Spinal cord (tissue), 10 donors: ENCODE results near the gene ARHGAP32. TPM values are rescaled to one million over a fixed set of nuclear protein-coding genes. Genes with fewer than 3 reads are reported as not detected.

Experiments
- DNase-seq, 6 donors: peaks; one replicate each; pipeline versions ENCODE4 v3.0.0 to v3.0.0-alpha.2; 2013 to 2015; ENCODE audit warnings: low spot score in 6 of 6, low read depth in 4 of 6
- H3K27ac ChIP-seq: one replicate; pipeline ENCODE4 v1.5.1; 2013; ENCODE audit warnings: low read depth, low read length, control low read depth
- H3K27me3 ChIP-seq: one replicate; pipeline ENCODE4 v1.6.1; 2013; ENCODE audit warnings: low read length; ENCODE audit not compliant: control insufficient read depth, insufficient read depth
- H3K36me3 ChIP-seq: one replicate; pipeline ENCODE4 v1.6.1; 2013; ENCODE audit warnings: low read length; ENCODE audit not compliant: control insufficient read depth, insufficient read depth
- H3K4me1 ChIP-seq: one replicate; pipeline ENCODE4 v1.6.1; 2013; ENCODE audit warnings: low read length; ENCODE audit not compliant: control insufficient read depth, insufficient read depth
- H3K4me3 ChIP-seq: one replicate; pipeline ENCODE4 v1.5.1; 2013; ENCODE audit warnings: low read depth, low read length, control low read depth
- H3K9me3 ChIP-seq: one replicate; pipeline ENCODE4 v1.6.1; 2013; ENCODE audit warnings: low read length; ENCODE audit not compliant: control insufficient read depth, insufficient read depth
- WGBS: methylation state at CpG from one replicate; pipeline ENCODE4 v1.1.5; 2013; ENCODE audit warnings: missing lambda C conversion rate; ENCODE audit not compliant: insufficient coverage; 5-methylcytosine and 5-hydroxymethylcytosine counted together
- polyA plus RNA-seq, 2 donors: library from polyadenylated mRNA; unstranded; fragments of 120-200 nt; gene quantifications; one replicate each; pipeline ENCODE4 v1.2.1, GENCODE V29; 2013; ENCODE audit not compliant: insufficient read length in 2 of 2
- total RNA-seq, 2 donors: library from RNA; depleted of rRNA in 1 of 2; stranded (reverse); fragments of 120-200 nt in 1 of 2; fragments of >200 nt in 1 of 2; gene quantifications; one replicate each; pipeline versions ENCODE4 v1.2.3 to v1.2.4, GENCODE V29; 2013 to 2014
- donor health status: healthy.

Gene ARHGAP32
- total and polyA plus RNA-seq, 4 donors, result 29.0 to 60.2 (median 35.2) TPM

DNA sequence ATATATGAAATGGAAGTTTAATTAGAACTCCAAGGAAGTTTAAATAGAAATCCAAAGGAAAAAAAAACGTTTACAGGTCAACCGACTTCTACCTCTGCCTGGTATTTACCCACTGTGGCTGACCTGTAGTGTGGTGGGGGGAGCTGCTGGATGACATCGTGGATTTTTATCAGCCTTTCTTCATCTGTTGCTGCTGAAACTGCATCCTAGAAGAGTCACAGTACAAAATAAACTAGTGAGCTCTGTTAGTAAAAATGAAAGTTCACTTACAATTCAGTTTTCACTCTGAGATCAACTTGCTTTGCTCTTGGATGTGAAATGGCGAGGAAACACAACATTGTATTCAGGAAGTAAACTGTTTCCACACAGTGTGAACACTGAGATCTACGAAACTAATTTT is 206.2 kb downstream of the ARHGAP32 start:
- no peak for DNase-seq
- Histone ChIP-seq H3K27ac (no peak overlapping the region), H3K27me3 (no peaks in the 10 kb centered on the region), H3K4me3 (no peak overlapping the region), H3K4me1 (no peaks in the 10 kb centered on the region), H3K9me3 (no peaks in the 10 kb centered on the region), H3K36me3 (peaks cover 2% of the 10 kb centered on the region)
- 89% methylated on average over 3 of the region's 5 CpGs for WGBS

GRCh38 chr11:128983023-128983422 is 209.1 kb downstream of the ARHGAP32 start:
- 60% methylated on average over 3 of the region's 8 CpGs for WGBS
- H3K27ac ChIP-seq, result no peak overlapping the region
- H3K27me3 ChIP-seq, result no peaks in the 10 kb centered on the region
- H3K4me1 ChIP-seq, result no peaks in the 10 kb centered on the region
- peaks cover 2% of the 10 kb centered on the region for H3K36me3 ChIP-seq
- DNase-seq, result peak in 1 of 6 donors; percentile 6
- H3K4me3 ChIP-seq, result no peak overlapping the region
- H3K9me3 ChIP-seq, result no peaks in the 10 kb centered on the region

- Histone ChIP-seq H3K27me3 (no peaks in the 10 kb centered on the region), H3K36me3 (peaks cover 10% of the 10 kb centered on the region), H3K4me1 (no peaks in the 10 kb centered on the region), H3K27ac (no peak overlapping the region), H3K9me3 (no peaks in the 10 kb centered on the region), H3K4me3 (no peak overlapping the region)
- DNase-seq, result no peak
- WGBS, result 84% methylated on average over 4 of the region's 7 CpGs
These were observed 210.9 kb downstream of the ARHGAP32 start for GRCh38 chr11:128981254-128981653.

DNA sequence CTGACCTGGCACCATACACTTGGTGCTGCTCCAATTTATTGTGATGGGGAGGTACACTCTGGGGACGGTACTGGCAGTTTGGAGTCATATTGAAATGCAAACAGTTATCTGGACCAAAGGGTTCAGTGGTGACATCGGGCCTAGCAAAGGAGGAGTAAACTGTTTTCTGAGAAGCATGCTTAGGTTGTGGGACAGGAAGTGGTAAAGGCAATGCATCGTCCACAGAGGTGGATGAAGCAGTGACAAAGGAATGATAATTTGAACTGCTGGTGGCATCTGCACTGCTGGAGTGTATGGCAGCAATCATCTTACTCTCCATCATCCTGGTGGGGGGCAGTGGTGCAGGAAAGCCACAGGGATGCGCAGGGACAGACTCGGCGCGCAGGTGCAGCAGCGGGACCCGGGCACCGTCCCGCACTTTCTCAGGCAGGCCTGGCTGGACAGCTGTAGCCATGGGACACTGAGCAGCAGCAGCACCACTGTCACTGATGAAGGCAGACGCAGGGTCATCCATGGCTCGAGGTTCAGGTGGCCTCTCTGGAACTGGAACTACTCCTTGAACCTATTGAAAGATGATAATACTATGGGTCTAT is 221.4 kb downstream of the ARHGAP32 start:
- no peak for DNase-seq
- Histone ChIP-seq H3K4me1 (no peaks in the 10 kb centered on the region), H3K27ac (no peak overlapping the region), H3K36me3 (peaks cover 38% of the 10 kb centered on the region), H3K27me3 (no peaks in the 10 kb centered on the region), H3K9me3 (no peaks in the 10 kb centered on the region), H3K4me3 (no peak overlapping the region)
- 97% methylated on average over 11 of the region's 13 CpGs for WGBS

DNA sequence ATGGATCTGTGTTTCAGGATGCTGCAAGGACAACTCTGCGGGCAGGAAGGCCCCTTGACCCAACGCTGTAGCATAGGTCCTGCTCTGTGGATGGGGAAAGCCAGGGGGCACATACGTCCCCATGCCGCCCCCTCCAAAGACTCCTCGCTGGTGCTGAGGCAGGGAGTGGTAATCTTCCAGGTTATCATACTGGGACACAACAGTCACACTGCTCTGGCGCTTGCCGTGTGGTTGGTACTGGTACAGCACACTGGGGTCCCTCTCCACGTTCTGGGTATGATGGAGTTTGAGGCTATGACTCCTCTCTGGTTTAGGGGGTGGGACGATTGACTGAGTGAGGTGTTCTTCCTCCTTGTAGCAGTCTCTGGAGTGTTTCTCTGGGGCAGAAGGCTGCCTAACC is 223.2 kb downstream of the ARHGAP32 start:
- Histone ChIP-seq H3K4me3 (no peak overlapping the region), H3K36me3 (peaks cover 33% of the 10 kb centered on the region), H3K9me3 (no peaks in the 10 kb centered on the region), H3K4me1 (peaks cover 5% of the 10 kb centered on the region), H3K27ac (no peak overlapping the region), H3K27me3 (no peaks in the 10 kb centered on the region)
- WGBS, result 93% methylated on average over 9 of the region's 9 CpGs
- no peak for DNase-seq

DNA sequence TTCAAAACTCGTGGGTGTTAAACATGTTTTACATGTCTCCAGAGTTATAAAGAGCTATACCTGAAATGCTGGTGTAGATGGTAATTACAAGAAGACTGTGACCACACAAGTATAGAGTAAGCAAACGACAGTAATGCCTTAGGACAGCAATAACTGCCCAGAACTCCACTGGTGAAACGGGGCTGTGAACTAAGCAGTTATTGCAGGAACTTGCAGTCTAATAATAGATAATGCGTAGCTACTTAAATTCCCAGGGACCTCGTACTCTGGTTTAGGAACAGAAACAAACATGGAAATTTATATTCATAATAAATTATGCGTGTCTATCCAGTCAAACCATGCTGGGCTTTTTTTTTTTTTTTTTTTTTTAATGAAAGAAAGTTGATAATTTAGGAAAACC is 224.5 kb downstream of the ARHGAP32 start:
- WGBS, result no CpG with 5 or more reads among the region's 6 CpGs
- no peak overlapping the region for H3K27ac ChIP-seq
- H3K9me3 ChIP-seq, result no peaks in the 10 kb centered on the region
- no peaks in the 10 kb centered on the region for H3K27me3 ChIP-seq
- peaks cover 5% of the 10 kb centered on the region for H3K4me1 ChIP-seq
- H3K36me3 ChIP-seq, result peaks cover 30% of the 10 kb centered on the region
- no peak overlapping the region for H3K4me3 ChIP-seq
- no peak for DNase-seq

GRCh38 chr11:128965485-128965884 is 226.6 kb downstream of the ARHGAP32 start:
- H3K4me3 ChIP-seq, result no peak overlapping the region
- whole genome bisulfite sequencing, result 67% methylated on average over 4 of the region's 4 CpGs
- no peak overlapping the region for H3K27ac ChIP-seq

DNA sequence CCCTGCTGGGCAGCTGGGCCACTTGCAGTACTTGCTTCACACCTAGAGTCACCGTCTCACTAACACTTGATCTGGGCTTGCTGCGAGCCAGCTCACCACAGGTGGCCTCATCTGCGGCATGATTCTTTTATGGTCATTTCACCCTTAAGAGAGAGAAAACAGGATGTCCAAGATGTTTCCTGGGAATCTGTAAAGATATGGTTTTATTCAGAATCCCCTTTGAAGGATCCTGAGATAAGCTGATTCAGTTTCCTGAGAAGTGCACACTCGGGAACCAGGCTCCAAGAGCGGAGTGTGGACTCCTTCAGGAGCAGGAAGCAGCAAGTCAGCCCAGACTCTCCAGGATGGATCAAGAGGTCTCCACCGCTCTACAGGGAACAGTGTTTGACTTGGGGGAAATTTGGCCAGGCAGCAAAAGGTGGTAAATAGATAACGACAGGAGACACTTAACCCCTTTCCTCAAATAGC is 227.6 kb downstream of the ARHGAP32 start:
- Histone ChIP-seq H3K36me3 (peaks cover 9% of the 10 kb centered on the region), H3K27me3 (no peaks in the 10 kb centered on the region), H3K4me1 (peaks cover 5% of the 10 kb centered on the region), H3K4me3 (no peak overlapping the region), H3K27ac (no peak overlapping the region), H3K9me3 (no peaks in the 10 kb centered on the region)
- peak in 1 of 6 donors; percentile 14 for DNase-seq
- 63% methylated on average over 5 of the region's 7 CpGs for WGBS

More at GRCh38 chr11:128965485-128965884, 226.6 kb downstream of the ARHGAP32 start:
- peaks cover 19% of the 10 kb centered on the region for H3K36me3 ChIP-seq
- no peaks in the 10 kb centered on the region for H3K27me3 ChIP-seq
- peaks cover 5% of the 10 kb centered on the region for H3K4me1 ChIP-seq
- DNase-seq, result peak in 1 of 6 donors; percentile 19
- no peaks in the 10 kb centered on the region for H3K9me3 ChIP-seq

- DNase-seq, result peak in 2 of 6 donors; percentile 77 to 84
- Histone ChIP-seq H3K9me3 (no peaks in the 10 kb centered on the region), H3K36me3 (peaks cover 2% of the 10 kb centered on the region), H3K27ac (no peak overlapping the region), H3K27me3 (no peaks in the 10 kb centered on the region), H3K4me3 (no peak overlapping the region), H3K4me1 (peaks cover 5% of the 10 kb centered on the region)
- 21% methylated on average over 2 of the region's 3 CpGs for WGBS
These were observed 228.3 kb downstream of the ARHGAP32 start for GRCh38 chr11:128963744-128964325.

GRCh38 chr11:128962896-128963295 is 229.2 kb downstream of the ARHGAP32 start:
- Histone ChIP-seq H3K4me3 (no peak overlapping the region), H3K27ac (no peak overlapping the region), H3K36me3 (no peaks in the 10 kb centered on the region), H3K4me1 (peaks cover 5% of the 10 kb centered on the region), H3K9me3 (no peaks in the 10 kb centered on the region), H3K27me3 (no peaks in the 10 kb centered on the region)
- 67% methylated on average over 4 of the region's 5 CpGs for WGBS
- DNase-seq, result no peak
